Glomerular visceral epithelial cell (primary cell): ENCODE results near the gene RECK.

ENCODE experiments used
- DNase-seq: peaks from one replicate; pipeline ENCODE4 v3.0.0-alpha.2; 2016; ENCODE audit errors: extremely low spot score

RECK gene

GRCh38 chr9:36140086-36141084 is 103.7 kb downstream of the RECK start:
- no peak for DNase-seq

- peak; percentile 47 for DNase-seq
Measured at GRCh38 chr9:36141288-36141687, 104.6 kb downstream of the RECK start.

GRCh38 chr9:36141761-36142160 is 105.0 kb downstream of the RECK start:
- DNase-seq: no peak

DNA sequence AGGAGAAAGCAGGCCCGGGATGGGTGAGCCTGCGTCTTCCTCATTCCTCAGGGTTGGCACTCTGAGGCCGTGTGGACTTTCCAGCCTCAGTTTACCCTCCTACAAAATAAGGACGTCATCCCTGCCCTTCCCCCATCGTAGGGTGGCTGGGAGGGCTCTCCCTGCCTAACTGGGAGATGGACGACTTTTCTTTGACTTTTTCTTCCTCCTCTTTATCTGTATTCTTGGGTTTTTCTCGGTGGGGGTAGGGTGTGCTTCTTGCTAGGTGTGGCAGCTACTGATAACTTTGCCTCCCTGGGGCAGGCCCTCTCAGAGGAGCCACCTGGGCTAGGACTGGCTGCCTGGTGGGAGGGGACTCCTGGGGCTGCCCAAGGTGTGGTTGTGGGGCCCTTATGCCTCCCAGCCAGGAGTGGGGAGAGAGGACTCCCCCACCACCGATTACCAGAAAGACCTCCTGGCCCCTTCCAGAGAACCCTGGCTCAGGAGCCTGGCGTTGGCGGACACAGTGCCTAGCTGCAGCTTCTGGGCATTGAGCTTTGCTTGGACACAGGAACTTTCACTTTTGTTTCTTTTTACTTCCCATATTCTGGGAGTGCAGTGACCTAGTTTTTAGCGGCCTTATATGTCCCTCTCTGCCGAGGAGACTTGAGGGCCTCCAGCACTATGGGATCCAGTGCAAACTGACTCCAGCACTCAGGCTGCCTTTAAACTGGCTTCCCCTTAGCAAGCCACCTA is 106.0 kb downstream of the RECK start:
- DNase-seq: no peak

DNA sequence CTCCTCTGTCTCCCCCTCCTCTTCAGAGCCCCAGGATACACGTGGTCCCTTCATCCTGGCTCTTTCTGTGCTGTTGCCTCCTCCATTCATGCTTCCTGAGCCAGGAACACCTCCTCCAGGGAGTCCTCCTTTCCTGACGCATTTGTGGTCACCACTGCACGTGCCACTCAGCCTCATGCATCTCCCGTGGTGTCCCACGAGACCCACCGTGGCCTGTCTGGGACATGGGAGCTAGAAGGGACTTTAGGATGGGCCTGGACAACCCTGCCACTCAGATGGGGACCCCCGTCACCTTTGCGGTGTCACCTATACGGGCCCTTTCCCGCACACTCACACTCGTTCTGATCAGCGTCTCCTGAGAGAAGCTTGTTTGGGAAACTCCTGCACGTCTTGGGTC is 106.5 kb downstream of the RECK start:
- DNase-seq: no peak

DNA sequence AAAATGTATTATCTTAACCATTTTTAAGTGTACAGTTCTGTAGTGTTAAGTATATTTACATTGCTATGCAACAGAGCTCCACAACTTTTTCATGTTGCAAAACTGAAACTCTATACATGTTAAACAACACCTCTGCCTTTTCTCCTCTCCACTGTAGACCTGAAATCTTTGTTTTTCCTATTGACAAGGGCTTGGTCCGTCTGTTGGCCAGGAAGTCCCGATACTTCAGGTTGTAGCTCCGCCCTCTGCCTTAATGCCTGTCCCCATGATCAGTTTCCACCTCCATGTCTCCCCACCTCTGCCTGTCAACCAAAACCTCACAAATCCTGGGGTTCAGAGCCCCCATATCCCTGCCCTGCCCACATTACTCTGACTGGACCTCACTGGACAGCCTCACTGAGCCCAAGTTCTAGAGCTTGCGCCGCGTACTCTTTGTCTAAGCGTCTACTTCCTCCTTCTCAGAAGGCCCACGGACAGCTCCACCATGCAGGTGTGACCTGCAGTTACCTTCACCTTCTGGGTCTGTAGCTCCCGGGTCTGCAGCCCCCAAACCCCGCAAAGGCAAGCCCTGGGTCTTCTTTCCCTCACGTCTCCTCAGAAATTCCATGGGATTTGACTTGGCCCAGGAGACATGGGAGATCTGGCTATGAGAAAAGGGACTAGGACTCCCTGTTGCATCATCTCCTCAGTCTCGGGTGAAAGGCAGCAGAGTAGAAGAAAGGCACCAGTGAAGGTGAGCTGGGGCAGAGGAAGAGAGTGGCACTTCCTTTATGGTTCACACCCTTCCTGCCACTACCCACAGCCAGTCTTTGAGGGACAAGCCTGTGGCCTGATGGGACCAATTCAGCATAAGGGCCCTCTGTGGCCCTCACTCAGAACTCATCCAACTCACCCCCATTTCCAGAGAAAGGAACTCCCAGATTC is 107.9 kb downstream of the RECK start:
- no peak for DNase-seq

- DNase-seq: no peak
Measured at GRCh38 chr9:36145970-36146369, 109.3 kb downstream of the RECK start.

GRCh38 chr9:36146651-36147050 is 109.9 kb downstream of the RECK start:
- no peak for DNase-seq

DNA sequence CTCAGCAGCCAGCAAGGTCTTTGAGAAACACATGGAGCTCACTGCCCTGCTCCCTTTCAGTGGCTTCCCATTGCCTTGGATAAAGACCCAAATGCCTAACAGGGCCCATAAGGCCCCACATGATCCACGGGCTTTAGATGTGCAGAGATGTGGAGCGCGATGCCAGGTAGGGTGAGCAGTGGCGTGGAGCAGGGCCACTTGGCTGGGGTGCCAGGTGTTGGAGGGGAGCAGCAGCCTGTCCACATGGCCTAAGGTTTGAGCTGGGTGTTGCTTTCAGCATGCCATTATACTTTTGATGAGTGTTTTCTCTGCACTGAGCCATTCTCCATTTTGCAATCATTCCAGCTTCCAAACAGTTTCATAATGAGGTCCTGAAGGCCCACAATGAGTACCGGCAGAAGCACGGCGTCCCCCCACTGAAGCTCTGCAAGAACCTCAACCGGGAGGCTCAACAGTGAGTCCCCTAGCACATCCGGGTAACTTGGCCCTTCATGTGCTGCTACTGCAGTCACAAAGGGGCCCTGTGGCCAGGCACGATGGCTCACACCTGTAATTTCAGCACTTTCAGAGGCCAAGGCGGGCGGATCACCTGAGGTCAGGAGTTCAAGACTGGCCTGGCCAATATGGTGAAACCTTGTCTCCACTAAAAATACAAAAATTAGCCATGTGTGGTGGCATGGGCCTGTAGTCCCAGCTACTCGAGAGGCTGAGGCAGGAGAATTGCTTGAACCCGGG is 110.9 kb downstream of the RECK start:
- DNase-seq: no peak

DNA sequence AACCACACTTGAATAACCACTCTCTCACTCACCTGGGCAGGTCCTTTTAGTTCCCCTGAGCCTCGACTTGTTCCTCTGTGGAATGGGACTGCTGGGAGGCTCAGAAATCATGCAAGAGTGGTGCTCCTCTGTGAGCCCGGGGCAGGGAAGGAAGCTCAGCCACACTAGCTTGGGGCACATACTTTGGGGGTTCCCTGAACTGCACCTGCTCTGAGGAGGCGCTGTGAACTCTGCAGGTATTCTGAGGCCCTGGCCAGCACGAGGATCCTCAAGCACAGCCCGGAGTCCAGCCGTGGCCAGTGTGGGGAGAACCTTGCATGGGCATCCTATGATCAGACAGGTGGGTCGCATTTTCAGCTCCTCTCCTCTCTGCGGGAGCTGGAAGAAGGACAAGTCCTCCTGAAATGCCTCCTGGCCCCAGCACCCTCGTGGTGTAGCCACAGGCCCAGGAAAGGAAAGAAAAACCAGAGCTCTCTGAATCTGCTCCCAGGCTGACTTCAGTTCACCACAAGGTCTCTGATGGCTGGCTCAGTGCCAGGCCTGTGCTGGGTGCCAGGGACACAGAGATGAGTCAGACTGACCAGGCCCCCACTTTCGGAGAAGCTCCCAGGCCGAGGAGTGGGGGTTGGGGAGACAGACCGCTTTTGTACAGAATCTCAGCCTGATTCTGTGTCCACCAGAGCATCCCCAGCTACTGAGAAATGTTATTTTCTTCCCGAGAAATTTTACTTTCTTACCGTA is 111.8 kb downstream of the RECK start:
- DNase-seq: peak; percentile 100

DNA sequence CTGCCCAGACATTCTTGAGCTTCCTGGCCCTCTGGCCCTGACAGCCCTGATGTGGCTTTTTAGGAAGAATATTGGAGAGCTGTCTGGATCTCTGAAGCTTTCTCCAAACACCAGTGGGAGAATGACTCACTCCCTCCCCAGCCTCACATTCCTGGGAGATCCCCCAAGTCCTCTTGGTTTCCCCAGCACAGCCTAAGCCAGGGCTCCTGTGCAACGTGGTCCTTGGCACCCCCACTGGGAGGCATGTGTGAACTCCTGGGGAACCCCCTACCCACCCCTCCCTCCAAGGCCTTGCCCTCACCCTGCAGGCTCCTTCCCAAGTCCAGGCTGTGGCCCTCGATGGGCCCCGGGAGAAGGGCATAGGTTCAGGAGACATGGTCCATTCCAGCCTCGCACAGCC is 112.5 kb downstream of the RECK start:
- DNase-seq: peak; percentile 87

DNA sequence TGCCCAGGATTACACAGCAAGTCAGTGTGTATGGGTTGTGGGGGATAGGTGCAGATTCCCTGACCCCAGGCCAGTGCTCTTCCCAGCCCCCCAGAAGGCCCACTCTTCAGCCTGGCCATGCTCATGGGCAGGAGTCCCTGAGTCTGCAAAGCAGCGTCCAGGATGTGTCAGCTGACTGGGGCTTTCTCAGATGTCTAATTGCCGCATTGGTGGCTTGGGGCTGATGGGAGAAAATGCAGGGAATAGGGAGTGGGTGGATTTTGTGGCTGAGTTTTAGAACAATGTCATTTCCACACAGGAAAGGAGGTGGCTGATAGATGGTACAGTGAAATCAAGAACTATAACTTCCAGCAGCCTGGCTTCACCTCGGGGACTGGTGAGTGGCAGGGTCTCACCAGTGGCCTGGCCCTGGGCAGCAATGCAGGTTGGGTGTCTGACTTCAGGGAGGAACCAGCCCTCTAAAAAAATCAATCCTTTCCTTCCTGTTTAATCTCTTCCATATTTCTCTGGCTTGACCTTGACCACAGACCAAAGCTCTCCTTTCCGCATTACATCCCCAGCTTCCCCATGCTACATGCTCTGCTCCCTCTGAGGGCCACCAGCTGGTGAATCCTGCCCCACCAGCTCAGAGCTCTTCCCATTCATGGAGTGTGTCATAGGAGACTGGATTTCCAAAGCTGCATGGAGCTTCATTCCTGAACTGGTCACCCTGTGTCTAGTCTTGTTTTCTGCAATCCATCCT is 114.0 kb downstream of the RECK start:
- no peak for DNase-seq

GRCh38 chr9:36151316-36152210 is 114.8 kb downstream of the RECK start:
- DNase-seq: peak; percentile 88

DNA sequence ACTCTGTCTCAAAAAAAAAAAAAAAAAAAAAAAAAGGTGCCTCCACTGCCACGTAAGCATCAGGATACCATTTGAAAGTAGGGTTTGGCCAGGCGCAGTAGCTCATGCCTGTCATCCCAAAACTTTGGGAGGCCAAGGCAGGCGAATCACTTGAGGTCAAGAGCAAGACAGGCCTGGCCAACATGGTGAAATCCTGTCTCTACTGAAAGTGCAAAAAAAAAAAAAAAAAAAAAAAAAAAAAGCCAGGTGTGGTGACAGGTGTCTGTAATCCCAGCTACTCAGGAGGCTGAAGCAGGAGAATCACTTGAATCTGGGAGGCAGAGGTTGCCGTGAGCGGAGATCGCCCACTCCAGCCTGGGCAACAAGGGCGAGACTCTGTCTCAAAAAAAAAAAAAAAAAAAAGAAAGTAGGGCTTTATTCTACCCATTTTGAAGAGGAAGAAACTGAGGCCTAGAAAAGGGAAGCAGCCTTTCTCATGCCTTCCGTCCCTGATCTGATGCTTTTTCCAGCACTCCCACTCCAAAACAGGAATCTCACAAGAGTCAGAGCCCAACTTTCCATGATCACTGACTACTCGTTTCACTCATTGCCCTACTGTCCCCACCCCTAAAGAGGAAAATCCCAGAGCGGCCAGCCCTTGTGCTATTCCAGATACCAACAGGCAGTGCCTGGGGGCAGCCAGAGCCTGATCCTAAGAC is 116.2 kb downstream of the RECK start:
- no peak for DNase-seq

- no peak for DNase-seq
Measured at GRCh38 chr9:36153746-36154145, 117.0 kb downstream of the RECK start.

- DNase-seq: peak; percentile 78
Measured at GRCh38 chr9:36154331-36154952, 117.7 kb downstream of the RECK start.

DNA sequence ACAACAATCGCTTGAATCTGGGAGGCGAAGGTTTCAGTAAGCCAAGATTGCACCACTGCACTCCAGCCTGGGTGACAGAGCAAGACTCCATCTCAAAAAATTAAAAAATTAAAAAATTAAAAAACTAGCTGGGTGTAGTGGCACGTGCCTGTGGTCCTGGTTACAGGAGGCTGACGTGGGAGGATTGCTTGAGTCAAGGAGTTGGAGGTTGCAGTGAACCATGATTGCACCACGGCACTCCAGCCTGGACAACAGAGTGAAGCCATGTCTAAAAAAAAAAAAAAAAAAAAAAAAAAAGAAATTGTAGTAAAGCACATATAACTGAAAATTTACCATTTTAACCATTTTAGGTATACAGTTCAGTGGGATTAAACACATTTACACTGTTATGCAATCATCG is 119.4 kb downstream of the RECK start:
- no peak for DNase-seq

DNA sequence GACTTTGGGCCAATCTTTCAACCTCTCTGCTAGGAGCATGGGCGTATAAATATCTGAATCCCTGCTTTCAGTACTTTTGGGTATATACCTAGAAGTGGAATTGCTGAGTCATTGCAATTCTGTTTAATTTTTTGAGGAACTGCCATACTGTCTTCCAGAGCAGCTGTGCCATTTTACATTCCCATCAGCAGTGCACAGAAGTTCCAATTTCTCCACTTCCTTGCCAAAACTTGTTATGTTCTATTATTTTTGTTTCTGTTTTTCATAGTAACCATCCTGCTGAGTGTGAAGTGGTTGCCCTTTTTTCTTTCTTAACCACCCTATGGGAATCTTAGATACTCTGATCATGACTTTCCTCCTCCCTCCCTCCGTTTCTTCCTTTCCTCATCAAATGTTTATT is 121.4 kb downstream of the RECK start:
- no peak for DNase-seq
